HG03159 (cell line): ENCODE results near the gene UTP14C.
"Not testable (repeated sequence)": the region's sequence is repeated elsewhere in the genome, so short reads cannot be mapped to it uniquely, and the experiment has no call there.

Experiments used
- ATAC-seq: cut with Tn5 transposase; IDR thresholded peaks from one replicate; pipeline ENCODE4 v1.9.1; 2021; ENCODE audit warnings: mild to moderate bottlenecking, moderate library complexity; ENCODE audit not compliant: unreplicated experiment

The UTP14C gene, protein sequence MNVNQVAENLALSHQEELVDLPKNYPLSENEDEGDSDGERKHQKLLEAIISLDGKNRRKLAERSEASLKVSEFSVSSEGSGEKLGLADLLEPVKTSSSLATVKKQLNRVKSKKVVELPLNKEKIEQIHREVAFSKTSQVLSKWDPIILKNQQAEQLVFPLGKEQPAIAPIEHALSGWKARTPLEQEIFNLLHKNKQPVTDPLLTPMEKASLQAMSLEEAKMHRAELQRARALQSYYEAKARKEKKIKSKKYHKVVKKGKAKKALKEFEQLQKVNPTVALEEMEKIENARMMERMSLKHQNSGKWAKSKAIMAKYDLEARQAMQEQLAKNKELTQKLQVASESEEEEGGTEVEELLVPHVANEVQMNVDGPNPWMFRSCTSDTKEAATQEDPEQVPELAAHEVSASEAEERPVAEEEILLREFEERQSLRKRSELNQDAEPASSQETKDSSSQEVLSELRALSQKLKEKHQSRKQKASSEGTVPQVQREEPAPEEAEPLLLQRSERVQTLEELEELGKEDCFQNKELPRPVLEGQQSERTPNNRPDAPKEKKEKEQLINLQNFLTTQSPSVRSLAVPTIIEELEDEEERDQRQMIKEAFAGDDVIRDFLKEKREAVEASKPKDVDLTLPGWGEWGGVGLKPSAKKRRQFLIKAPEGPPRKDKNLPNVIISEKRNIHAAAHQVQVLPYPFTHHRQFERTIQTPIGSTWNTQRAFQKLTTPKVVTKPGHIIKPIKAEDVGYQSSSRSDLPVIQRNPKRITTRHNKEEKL

DNA sequence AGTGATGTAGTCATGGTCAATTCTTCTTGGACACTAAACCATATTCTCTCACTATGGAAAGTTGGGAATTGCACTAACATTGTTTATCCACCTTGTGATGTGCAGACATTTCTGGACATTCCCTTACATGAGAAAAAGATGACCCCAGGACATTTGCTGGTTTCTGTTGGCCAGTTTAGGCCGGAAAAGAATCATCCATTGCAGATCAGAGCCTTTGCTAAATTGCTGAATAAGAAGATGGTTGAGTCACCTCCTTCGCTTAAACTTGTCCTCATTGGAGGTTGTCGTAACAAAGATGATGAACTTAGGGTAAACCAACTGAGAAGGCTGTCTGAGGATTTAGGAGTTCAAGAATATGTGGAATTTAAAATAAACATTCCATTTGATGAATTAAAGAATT, at the start of gene UTP14C:
Gene UTP14C, plus strand, starts transcription at position 211 of the 400 bp plus-strand sequence. CDS start 4,114 bp downstream, outside the sequence.
- no peak for ATAC-seq

DNA sequence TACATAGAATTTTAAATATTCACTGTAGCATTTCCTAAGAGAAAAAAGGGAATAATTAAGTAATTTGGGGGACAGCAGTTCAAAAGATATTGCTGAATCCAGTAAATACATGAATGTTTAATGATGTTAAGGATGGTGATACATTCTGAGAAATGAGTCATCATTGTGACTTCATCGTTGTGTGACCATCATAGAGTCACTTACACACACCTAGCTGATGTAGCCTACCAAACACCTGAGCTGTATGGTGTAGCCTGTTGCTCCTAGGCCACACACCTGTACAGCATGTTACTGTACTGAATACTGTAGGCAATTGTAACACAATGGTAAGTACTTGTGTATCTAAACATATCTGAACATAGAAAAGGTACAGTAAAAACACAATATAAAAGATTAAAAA, 48.1 kb upstream of the UTP14C start:
- no peak for ATAC-seq

DNA sequence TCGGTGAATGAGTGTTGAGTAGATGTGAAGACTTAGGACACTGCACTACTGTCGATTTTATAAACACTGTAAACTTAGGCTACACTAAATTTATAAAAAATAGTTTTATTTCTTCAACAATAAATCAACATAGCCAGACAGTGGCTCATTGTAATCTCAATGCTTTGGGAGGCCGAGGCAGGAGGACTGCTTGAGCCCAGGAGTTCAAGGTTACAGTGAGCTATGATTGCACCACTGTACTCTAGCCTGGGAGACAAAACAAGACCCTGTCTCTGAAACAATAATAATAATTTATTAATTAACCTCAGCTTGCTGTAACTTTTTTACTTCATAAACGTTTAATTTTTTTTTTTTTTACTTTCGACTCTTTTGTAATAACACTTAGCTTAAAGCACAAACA, 47.6 kb upstream of the UTP14C start:
- no peak for ATAC-seq

DNA sequence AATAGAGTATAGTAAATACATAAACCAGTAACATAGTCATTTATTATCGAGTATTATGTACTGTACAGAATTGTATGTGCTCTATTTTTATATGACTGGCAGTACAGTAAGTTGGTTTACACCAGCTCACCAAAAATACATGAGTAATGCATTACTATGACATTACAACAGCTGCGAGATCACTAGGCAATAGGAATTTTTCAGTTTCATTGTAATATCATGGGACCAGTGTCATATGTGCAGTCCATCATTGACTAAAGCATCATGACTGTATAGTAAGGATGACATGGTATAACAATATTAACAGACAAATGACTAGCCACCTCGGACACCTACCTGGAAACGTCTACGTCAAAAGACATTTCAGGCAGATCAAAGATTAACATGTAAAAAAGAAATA, 46.9 kb upstream of the UTP14C start:
- ATAC-seq = no peak

DNA sequence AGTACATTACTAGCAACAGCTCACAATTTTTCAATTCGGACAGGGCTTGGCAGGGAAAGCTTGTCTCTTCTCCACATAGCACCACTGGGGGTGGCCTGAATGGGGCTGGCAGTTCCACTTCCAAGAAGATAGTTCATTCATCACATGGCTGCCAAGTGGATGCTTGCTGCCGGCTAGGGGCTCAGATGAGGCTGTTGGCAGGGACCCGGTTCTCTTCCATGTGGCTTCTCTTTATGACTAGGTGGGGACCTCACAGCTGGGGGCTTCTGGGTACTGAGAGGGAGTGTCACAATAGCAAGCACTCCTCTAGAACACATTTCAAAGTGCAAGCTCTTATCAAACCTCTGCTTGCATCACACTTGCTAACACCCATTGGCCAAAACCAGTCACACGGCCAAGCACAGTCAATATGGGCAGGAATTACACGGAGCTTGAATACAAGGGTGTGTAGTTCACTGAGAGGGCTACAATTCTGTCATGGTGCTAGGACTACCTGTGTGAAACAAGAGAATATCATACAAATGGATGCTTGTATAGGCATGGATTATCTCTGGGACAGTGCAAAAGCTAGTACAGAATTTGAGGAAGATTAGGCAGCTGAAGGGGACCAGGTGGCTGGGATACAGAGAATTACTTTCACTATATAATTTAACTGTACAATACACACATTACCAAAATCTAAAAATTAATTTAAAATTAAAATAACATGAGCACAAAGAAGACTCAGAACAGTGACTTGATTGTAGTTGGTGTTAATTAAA, 45.5 kb upstream of the UTP14C start:
- no peak for ATAC-seq

DNA sequence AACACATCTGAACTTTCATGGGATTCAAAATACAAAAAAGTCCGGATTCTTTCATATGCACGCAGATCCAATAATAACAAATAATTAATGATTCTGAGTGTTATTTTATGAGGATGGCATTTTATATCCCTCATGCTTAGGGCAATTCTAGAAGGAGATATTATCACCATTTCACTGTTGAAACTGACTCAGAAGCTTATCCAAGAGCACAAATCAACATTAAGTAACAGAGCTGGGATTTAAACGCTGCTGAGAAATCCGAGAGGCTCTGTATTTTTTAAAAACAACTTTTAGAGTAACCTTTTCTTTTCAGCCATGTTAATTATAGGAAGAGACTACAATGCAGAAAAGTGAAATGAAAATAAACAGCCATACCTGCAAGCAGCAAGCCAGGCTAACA, 43.6 kb upstream of the UTP14C start:
- no peak for ATAC-seq

DNA sequence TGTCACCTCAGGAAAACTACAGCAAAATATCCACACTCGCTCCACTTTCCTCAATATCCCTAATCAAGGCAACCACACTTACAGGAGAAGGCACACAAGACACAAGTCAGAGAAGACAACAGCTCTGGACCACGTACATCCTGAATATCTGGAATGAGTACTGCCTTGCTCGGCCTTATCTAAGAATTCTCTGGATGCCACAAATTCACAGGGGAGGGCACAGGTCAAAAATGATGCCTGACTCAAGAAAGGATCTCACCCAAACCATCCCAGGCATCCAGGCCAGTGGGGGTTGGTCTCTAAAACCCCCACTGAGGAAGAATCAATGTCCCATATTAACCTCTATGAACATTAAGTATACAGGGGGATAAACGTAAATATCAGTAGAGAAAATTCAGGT, 43.1 kb upstream of the UTP14C start:
- no peak for ATAC-seq

DNA sequence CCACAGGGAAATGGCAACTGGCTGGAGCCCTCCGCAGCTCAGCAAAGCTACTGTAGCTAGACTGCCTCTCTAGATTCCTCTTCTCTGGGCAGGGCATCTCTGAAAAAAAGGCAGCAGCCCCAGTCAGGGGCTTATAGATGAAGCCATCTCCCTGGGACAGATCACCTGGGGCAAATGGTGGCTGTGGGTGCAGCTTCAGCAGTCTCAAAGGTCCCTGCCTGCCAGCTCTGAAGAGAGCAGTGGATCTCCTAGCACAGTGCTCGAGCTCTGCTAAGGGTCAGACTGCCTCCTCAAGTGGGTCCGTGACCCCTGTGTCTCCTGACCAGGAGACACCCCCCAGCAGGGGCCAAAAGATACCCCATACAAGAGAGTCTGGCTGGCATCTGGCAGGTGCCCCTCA, 41.2 kb upstream of the UTP14C start:
- not testable (repeated sequence) for ATAC-seq

DNA sequence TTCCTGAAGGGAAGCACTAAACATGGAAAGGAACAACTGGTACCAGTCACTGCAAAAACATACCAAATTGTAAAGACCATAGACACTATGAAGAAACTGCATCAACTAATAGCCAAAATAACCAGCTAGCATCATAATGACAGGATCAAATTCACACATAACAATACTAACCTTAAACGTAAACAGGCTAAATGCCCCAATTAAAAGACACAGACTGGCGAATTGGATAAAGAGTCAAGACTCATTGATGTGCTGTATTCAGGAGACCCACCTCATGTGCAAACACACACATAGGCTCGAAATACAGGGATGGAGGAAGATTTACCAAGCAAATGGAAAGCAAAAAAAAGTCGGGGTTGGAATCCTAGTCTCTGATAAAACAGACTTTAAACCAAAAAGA, 39.6 kb upstream of the UTP14C start:
- not testable (repeated sequence) for ATAC-seq

DNA sequence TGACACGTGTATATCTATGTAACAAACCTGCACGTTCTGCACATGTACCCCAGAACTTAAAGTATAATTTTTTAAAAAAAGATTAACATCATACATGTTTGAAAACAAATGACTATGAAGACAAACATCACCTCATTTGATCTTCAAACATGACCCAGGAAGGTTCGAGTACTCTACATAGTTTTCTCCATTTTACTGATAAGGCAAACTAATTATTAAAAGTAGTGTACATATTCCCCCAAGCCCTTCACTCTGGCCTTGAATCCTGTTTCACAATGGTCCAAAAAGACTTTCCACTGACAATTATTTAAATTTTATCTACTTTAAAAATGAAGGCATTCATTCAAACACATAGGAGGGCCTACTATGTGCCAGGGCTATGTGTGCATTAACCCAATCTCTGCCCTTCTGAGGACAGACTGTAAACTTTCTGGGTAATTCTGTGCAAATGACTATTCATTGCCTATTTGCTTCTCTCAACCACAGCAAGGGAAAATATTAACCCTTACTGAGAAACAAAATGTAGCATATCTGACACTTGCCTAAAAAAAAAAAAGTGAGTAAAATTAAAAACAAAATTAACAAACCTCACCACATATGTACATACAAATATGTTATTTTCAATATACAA, 35.4 kb upstream of the UTP14C start:
- no peak for ATAC-seq

DNA sequence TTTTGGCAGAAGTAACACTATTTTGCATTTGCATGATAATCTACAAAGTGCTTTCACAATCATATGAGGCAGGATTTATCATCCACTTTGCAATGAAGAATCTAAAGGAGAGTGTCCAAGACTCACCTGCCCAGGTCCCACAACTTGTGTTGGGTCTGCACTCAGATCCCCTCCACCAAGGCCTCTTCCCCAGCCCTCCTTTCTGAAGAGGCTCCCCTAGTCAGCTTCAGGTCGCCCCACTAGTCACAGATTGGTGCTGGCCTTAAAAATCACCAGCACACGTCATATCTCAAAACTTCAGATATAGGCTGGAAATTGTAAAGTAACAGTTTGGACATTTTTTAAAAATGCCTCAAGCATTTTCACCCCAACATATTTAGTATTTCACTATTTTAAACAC, 30.8 kb upstream of the UTP14C start:
- ATAC-seq = no peak

DNA sequence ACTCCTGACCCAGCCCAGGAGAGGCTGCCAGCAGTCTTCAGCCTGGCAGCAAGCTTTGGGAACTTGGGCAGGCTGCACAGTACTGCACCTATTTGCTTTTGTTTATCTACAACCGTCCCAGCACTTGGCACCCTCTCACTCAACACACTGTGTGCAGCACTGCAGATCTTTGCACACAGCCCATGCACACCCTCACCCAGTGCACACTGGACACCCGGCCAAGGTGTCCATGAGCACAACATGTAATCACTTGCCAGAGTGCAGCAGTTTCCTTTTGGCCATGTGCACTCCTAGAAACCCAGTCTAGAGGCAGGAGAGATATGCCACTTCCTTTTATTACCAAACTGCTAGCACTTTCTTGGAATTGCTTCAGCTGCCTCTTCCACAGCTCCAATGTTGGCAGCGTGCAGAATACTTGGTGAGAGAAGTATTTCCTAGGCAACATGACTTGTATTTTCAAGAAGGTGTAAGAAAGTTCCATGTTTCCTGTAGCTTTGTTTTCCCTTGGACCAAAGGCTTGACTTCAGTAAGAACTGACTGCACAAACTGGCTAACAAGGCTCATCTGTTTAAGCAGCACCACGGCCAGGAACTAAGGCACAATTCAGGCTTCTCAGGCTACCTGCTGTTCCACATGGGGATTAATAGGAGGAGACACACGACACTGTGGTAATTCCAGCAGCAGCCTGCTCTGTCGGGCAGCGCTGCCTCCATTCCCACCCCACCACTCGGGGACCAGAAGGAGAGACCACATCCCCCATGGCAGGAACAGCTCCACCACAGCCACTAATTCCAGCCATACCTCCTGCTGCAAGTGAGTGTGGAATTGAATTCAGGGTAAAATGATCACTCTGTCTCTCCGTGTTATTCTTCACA, 28.6 kb upstream of the UTP14C start:
- no peak for ATAC-seq

DNA sequence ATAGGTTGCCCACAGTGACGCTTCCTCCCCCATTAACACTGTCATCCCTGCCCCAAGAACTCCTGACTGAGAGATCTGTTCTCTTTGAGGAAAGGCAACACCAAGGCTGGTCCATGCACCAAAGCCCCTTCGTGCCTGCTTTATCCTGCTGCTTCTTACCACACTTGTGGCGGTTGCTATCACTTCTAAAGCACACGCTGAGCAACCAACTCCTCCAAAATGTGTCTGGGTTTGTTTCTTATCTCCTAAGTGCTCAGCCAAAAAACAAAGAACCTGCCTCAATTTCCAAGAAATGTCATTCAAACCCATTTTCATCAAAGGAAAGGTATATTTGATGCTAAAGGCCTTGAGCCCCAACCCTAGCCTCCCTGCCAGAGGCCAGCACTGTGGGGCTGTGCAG, 27.9 kb upstream of the UTP14C start:
- no peak for ATAC-seq

DNA sequence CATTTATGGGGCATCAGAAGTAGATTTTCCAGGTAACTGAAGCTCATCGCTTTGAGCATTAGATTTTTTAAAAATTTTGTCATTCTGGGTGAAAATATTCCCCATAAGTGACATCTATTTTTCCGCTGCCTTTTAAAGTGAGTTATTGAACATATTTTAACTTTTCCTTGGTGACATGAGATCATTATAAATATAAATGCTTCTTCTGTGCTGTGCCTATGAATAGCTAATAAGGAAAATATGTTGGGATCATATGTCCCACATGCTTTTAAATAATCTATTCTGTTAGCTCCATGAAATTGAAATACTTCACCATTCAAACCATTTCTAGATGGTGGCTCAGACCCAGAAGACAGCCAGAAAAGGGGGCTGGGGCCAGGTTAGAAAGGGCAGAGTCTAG, 27.3 kb upstream of the UTP14C start:
- no peak for ATAC-seq

DNA sequence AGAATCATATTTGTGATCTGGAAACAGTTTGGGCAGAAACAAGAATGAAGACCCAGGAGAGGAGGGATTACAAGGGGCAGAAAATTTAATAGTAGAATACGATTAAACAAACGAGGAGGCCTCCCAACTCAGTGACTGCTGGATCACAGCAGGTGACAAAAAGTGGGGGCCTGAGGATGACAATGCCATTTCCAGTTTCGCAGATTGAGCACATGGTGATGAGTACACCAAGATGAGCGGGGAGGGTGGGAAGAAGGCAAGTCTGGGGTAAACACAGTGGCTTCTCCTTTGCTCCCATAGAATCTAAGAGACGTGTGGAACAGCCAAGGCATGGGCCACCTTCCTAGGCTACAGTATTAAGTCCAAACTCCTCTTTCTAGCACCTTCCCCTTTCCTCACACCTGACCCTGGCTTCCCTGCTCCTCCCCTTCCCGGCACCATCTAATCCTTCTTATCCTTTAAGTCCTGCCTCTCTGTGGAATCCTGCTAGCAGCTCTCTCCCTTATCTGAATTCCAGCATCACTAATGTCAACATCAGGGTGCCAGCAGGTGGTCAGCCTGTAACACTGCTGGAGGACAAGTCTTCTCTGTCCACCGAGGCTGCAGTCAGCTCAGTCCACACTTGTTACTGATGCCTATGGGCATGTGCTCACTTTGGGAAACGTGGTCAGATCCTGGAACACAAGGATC, 26.7 kb upstream of the UTP14C start:
- ATAC-seq = no peak

DNA sequence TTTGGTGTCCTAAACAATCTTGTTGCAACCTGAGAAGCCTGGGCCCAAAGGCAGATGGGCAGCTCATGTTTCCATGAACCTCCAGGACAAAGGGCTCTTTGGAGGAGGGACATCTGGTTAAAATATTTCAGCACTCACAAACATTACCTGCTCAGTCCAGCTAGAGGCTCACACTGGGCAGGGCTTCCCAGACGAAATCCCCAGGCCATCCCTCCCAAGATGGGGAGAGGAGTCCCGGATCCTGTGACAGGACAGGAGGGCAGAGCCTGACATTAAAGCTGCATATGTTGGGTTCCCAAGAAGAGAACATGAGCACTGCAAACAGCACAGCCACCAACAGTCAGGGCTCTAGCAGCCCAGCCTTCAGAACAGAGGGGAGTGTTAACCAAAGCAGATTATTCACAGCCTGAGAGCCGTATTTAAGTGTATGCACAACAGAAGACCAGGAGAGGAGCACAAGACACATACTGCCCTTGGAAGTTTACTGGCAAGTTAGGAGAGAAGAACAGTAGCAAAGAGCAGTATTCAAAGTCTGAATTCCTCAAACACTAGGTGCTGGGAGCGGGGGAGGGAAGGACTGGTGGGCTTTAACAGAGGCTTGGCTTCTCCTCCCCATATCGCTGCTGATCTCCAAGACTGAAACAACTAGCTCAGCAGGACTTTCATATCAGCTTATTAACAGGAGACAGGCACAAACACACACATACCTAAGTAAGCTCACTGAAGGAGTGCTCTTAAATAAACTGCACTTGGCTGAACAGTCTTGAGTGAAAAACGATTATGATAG, 25.6 kb upstream of the UTP14C start:
- no peak for ATAC-seq

DNA sequence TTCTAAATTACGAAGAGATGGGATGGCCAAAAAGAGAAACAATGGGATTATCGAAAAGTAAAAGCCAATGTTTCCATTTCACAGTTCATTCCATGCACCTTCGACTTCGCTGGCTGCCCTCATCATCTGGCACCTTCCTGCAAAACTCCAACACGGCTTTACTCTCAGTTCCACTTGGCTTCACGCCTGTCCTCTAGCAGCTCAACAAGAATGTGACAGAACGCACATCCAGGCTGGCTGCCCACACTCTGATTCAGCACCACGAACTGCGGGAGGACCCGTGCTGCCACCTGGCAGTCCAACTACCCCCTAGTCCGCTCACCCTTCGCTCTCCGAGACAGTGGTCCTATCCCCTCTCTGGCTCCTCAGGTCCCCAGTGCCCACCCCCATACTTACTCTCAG, 25.0 kb upstream of the UTP14C start:
- ATAC-seq = no peak

DNA sequence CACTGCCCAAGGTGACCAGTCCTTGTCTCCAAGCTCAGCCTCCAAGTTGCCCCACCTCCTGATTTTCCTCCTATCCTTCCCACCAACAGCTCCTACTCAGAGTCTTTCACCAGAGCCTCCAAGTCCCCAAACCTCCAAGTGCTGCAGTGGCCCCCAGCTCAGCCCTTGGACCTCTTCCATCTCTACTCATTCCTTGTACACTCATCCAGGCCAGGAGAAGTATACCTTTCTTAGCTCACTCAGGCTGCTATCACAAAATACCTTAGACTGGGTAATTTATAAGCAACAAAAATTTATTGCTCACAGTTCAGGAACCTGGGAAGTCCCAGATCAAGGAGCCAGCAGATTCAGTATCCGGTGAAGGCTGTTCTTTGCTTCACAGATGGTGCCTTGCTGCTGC, 24.6 kb upstream of the UTP14C start:
- ATAC-seq = no peak
